Activated naive CD4-positive, alpha-beta T cell treated with anti-CD3 and anti-CD28 coated beads, Interleukin-2, amount 50 U/mL, for 72 hours (primary cell): ENCODE measurements around the gene ADGRL3. TPM values are rescaled to one million over a fixed set of nuclear protein-coding genes. Genes with fewer than 3 reads are reported as not detected.
A peak's percentile ranks its signal among the peaks of the same experiment; 100 is the strongest.

Source experiments
- ATAC-seq, 2 donors: fragments of 150-1000 bp; cut with Tn5 transposase; 2 replicates each; pipeline ENCODE4 v1.10.0; 2021; ENCODE audit warnings: mild to moderate bottlenecking in 2 of 2, moderate library complexity in 2 of 2
- DNase-seq, 2 donors: peaks; one replicate each; pipeline ENCODE4 v3.0.0; 2021 to 2022; ENCODE audit warnings: low spot score in 2 of 2
- H3K27ac Mint-ChIP-seq, 2 donors: one replicate each; pipeline ENCODE4 v1.8.0; 2022; ENCODE audit warnings: mild to moderate bottlenecking in 2 of 2, mixed read lengths in 2 of 2
- H3K36me3 Mint-ChIP-seq, 2 donors: one replicate each; pipeline ENCODE4 v1.8.0; 2022; ENCODE audit warnings: mixed read lengths in 2 of 2
- H3K9me3 Mint-ChIP-seq, 2 donors: one replicate each; pipeline ENCODE4 v1.8.0; 2022; ENCODE audit warnings: mixed read lengths in 2 of 2
- total RNA-seq, 2 donors: library from RNA; stranded (reverse); gene quantifications; one replicate each; pipeline ENCODE4 v1.2.3, GENCODE V29; 2022

ADGRL3 gene
- total RNA-seq, 2 donors from 2014 or later: not detected

DNA sequence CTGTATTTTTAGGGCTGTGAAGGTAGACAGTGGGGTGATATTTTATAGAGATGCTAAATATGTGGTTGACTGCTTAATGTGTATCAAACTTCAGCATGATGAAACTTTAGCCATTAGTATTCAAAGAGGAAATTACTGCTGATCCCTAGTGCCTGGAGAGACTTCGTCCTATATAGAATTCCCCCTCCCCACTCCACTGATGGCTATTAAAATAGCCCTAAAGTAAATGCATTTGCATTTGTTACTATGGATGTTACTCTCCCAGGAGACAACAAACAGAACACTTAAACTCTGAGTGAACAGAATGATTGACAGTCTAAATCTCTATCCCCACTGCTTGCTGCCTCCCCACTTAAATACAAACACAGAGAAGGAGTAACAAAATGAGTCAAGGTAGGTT, 39.1 kb downstream of the ADGRL3 start:
- Mint-ChIP-seq H3K9me3 (peaks cover 2 to 13% of the 10 kb centered on the region in 2 donors), H3K27ac (no peak overlapping the region), H3K36me3 (no peaks in the 10 kb centered on the region)
- DNase-seq: no peak
- no peak for ATAC-seq

DNA sequence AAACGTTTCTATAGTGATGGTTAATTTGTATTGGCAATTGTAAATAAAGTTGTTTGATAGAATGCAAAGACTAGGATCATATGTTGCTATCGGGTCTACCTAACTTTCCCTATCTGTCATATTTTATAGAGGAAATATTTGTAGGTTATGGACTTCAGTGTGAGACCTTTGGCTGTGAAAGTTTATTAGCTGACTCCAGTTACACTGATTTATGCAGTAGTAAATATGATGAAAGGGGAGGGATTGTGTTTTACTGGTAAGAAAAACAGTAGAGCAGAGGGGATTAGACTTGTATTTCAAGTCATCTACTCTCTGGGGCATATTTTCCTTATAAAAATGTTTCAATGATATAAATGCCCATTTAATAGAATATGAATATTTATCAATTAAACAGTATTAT, 43.8 kb downstream of the ADGRL3 start:
- peaks cover 3 to 8% of the 10 kb centered on the region in 2 donors for H3K9me3 Mint-ChIP-seq
- ATAC-seq: no peak
- no peak for DNase-seq
- H3K27ac Mint-ChIP-seq: no peak overlapping the region
- H3K36me3 Mint-ChIP-seq: no peaks in the 10 kb centered on the region

DNA sequence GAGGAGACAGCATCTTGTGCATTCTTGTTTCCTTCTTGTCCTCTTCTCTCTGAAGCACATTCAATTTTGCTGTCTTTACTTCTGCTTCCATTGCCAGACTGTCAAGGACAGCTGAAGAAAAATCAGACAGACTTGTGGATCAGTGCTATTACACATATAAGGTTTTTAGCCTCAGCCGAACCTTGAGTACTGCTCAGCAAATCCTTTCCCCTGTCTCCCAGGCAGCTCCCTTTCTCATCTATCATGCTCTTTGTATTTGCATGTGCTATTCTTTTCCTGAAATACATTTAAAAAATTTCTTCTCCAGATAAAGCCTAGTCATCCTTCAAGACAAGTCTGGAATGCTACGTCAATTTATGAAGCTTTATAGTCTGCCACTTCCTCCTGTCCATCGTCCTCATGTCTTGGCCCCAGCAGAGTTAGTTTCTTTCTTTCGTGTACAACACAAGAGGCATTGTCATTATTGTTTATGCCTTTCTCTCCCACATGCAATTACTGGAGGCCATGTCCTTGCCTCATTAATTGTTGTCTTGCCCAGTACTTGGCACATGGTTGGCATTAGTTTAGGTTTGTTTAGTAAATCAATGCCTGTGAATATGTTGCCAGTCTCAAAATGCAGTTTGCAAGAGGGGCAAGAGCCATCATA, 45.1 kb downstream of the ADGRL3 start:
- no peak for ATAC-seq
- DNase-seq: no peak
- Mint-ChIP-seq H3K9me3 (peaks cover 3 to 16% of the 10 kb centered on the region in 2 donors), H3K27ac (no peak overlapping the region), H3K36me3 (no peaks in the 10 kb centered on the region)

DNA sequence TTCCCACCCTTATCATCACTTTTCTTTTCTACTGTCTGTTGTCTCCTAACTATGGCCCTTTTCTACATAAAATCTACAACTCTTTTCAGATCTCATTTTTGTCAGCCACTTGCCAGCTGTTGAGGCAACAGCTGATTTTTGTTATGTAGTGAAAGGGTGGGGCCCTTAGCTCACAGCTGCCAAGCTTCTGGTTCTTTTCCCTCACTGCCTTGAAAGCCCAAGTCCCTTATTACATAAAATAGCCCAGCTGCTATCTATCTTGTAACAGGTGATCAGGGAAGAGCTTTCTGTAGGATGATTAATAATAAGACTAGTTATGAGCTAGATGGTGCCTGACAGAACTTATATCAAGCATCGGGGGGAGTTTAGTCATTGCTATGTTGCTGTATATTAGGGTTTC, 45.9 kb downstream of the ADGRL3 start:
- ATAC-seq (no peak), DNase-seq (no peak)
- Mint-ChIP-seq H3K36me3 (no peaks in the 10 kb centered on the region), H3K27ac (no peak overlapping the region), H3K9me3 (peaks cover 3 to 17% of the 10 kb centered on the region in 2 donors)

DNA sequence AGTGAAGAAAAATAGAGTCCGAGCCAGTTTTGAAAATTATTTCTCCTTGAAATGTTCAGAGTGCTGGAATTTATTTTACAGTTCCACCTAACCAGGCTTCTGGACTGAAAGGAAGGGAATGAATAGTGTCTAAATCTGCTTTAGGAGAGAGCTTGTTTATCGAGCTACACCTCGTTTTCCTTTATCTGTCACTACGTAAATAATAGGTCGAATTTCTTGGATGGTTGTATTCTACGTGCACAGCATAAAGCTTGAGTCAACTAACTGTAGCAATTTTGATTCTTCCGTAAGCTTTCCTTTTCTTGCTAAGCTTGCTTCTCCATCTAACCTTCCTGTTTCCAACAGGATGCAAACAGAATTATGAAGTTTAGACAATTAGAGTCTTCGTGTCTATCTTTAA, 48.6 kb downstream of the ADGRL3 start:
- ATAC-seq (no peak), DNase-seq (no peak)
- H3K9me3 Mint-ChIP-seq: peaks cover 0 to 21% of the 10 kb centered on the region in 2 donors

DNA sequence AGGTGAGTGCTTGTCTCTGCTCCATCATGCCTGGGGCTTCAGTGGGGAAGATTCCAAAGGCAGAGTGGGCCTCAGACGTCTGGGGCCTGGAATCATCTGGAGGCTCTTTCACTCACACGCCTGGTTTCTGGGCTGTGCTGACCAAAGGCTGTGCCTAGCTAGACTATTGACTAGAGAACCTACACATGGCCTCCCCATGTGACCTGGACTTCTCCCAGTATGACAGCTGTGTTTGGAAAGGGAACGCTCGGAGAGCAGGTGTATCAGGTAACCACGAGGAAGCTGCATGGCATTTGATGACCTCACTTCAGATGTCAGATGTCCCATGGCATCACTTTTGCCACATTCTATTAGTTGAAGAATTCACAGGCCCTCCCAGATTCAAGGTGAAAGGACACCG, 51.0 kb downstream of the ADGRL3 start:
- H3K27ac Mint-ChIP-seq: no peak overlapping the region
- no peaks in the 10 kb centered on the region for H3K36me3 Mint-ChIP-seq
- no peak for ATAC-seq
- no peak for DNase-seq
- peaks cover 4 to 14% of the 10 kb centered on the region in 2 donors for H3K9me3 Mint-ChIP-seq

More for the DNA sequence above, 48.6 kb downstream of the ADGRL3 start:
- Mint-ChIP-seq H3K27ac (no peak overlapping the region), H3K36me3 (no peaks in the 10 kb centered on the region)

DNA sequence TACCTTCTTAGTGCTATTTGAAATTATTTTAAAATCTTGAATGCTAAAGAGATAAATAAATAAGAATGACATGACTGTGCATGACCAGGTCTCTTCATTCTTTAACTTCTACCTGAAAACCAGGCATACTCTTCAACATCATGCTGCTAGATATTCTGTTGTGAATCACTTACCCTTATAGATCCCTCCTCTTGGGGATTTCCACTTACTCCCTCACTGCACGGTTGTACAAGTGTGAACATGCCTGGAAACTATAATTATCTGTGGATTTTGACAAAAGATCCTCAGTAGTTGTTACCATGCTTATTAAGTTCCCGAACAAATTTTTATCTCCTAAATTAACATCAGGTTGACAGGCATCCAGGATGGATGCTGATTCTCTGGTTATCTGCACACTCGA, 54.3 kb downstream of the ADGRL3 start:
- Mint-ChIP-seq H3K27ac (no peak overlapping the region), H3K36me3 (no peaks in the 10 kb centered on the region), H3K9me3 (peaks cover 8 to 13% of the 10 kb centered on the region in 2 donors)
- ATAC-seq: no peak
- DNase-seq: no peak

DNA sequence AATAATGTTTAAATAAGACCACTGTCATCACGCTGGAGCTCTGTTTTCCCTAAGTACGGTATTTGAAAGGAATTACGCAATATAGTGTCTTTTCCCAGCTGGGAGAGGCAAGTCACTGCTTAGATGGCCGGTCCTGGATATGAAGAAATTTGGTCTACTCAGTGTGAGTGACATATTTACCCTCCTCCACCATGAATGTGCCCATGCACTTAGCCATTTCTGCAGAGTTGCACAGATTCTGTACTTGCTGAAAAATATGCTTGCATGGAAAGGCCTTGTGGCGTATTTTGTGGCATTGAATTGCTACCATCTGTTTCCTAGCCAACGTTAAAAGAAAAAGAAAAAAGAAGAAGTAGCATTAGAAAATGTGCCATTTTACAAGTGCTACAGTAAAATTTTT, 73.1 kb downstream of the ADGRL3 start:
- Mint-ChIP-seq H3K36me3 (no peaks in the 10 kb centered on the region), H3K9me3 (peaks cover 3 to 5% of the 10 kb centered on the region in 2 donors), H3K27ac (no peak overlapping the region)
- DNase-seq: no peak
- no peak for ATAC-seq

DNA sequence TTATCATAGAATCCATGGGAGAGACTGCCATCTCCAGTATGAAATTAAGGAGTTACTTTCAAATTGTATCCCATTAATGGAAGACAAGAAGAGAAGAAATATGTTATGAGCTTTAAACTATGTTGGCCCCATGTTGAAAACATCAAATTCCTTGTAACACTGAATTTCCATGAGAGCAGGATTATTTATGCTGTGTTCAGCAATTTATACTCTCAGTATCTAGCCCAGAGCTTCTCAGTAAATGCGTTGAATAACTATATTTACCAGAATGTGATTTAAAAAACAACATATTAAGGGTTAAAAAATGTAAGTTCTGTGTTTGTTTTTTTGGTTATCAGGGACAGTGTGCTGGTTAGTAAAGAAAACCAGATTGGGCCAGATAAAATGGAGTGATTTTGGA, 74.2 kb downstream of the ADGRL3 start:
- DNase-seq: no peak
- Mint-ChIP-seq H3K9me3 (peaks cover 3 to 11% of the 10 kb centered on the region in 2 donors), H3K27ac (no peak overlapping the region), H3K36me3 (no peaks in the 10 kb centered on the region)
- no peak for ATAC-seq

DNA sequence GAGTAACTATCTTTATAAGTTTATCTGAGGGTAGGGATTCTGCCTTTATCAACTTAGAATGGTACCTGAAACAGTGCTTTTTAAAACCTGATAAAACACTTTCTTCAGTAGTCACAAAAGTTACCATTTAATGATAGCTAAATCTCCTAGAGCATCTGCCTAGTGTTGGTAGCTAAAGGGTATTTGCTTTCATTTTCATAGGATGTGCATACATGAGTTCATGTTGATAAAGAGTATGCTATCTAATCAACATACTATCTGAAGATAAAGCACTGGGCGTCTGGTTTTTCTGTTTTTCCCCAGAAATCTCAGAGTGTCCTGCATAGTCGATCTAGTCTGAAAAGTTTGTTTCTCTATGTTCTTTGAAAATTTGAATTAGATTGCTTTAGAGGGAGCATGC, 75.1 kb downstream of the ADGRL3 start:
- no peak for ATAC-seq
- H3K27ac Mint-ChIP-seq: no peak overlapping the region
- H3K9me3 Mint-ChIP-seq: peaks cover 3 to 11% of the 10 kb centered on the region in 2 donors
- no peak for DNase-seq
- no peaks in the 10 kb centered on the region for H3K36me3 Mint-ChIP-seq

DNA sequence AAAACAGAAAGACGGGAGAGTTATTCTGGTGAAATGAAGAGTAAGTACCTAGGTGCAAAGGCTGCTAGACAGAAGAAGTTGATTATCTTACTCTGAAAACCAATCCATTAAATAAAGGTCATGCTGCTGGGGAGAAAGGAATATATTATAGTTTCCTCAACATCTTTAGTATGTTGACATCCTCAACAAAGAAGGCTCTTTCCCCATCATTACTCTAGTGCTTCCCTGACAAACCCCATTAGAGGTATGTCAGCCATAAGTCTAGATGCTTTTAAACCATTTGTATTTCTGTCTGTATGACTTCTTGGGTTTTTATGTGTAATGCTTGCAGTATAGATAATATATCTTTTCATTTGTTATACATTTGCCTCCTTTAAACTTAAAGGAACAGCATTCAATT, 75.9 kb downstream of the ADGRL3 start:
- H3K27ac Mint-ChIP-seq: no peak overlapping the region
- peaks cover 3 to 11% of the 10 kb centered on the region in 2 donors for H3K9me3 Mint-ChIP-seq
- H3K36me3 Mint-ChIP-seq: no peaks in the 10 kb centered on the region
- DNase-seq (no peak), ATAC-seq (no peak)

DNA sequence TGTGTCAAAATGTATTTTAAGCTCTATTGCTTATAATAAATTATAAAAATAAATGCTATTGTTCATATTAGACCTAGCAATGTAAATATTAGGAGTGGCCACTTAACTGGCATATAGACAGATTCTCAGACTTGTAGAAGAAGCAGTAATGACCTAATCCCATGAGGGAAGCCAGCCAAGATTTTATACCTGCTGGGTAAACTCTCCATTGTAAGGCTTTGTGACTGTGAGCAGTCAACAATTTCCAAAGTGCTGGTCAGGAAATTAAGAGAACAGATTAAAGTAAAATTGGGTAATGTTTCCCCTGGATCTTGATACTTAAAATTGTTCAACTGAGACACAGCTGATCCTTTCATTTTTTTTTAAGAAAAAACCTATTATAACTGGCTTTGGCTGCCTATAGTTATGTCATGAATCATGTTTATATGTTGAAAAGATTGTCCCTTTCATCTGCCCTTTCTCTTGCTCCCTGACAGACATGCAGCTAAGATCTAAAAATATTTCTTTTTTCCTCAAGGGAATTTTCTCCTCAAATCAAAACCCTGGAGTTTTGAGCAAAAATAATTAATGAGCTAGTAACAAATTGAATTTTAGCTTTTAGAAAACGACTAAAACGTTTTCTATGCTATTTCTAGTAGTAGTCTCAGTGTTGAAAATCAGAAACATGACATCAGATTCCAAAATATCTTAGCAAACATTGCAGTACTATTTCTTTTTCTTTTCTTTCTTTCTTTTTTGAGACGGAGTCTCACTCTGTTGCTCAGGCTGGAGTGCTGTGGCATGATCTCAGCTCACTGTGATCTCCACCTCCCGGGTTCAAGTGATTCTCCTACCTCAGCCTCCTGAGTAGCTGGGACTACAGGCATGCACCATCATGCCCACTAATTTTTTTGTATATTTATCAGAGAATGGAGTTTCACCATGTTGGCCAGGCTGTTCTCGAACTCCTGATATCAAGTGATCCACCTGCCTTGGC, 77.9 kb downstream of the ADGRL3 start:
- ATAC-seq (no peak), DNase-seq (no peak)
- H3K9me3 Mint-ChIP-seq: peaks cover 0 to 6% of the 10 kb centered on the region in 2 donors
- H3K36me3 Mint-ChIP-seq: no peaks in the 10 kb centered on the region
- H3K27ac Mint-ChIP-seq: no peak overlapping the region

DNA sequence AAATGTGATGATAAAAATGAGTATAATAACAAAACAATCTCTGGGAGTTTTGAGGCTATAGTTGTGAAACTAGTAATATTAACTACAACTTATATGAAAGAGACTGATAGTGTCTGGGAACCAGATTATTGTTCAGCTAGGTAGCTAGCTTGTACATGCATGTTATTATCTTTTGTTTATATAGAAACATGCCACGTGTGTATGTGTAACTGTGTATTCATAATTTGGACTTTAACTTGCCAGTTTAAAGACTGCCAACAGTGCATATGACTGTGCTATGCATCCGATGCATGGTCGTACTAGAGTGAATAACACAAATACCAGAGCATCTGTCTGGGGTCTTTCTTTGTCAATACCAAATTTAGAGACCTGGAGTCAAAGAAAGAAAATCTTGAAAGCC, 92.2 kb downstream of the ADGRL3 start:
- ATAC-seq (no peak), DNase-seq (no peak)
- H3K9me3 Mint-ChIP-seq: peaks cover 8 to 10% of the 10 kb centered on the region in 2 donors
- H3K36me3 Mint-ChIP-seq: no peaks in the 10 kb centered on the region
- H3K27ac Mint-ChIP-seq: peak overlapping the region in 1 of 2 donors; percentile 44

DNA sequence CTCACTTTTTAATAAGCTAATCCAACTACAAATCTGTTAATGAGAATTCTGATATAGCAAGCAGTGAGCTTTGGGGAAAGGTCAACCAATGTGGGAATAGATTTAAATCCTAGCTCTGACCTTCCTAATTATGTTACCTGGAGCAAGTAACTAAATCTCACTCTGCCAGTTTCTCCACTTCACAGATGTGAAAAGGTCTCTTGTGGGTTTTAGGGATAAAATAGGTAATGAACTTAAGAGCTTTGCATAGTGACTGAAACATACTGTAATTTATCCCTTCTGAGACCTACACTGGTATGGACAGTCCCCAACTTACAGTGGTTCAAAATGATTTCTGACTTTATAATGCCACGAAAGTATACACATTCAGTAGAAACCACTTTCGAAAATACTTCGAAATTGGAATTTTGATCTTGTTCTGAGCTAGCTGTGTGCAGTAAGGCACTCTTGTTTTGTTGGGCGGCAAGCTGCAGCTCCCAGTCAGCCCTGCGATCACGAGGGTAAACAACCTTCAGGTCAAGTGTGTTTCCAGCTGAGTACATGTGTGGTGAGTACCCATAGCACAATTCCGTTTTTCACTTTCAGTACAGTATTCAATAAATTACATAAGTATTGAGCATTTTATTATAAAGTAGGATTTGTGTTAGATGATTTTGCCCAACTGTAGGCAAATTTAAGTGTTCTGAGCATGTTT, 93.7 kb downstream of the ADGRL3 start:
- Mint-ChIP-seq H3K27ac (no peak overlapping the region), H3K9me3 (peaks cover 8 to 10% of the 10 kb centered on the region in 2 donors), H3K36me3 (no peaks in the 10 kb centered on the region)
- no peak for DNase-seq
- no peak for ATAC-seq

DNA sequence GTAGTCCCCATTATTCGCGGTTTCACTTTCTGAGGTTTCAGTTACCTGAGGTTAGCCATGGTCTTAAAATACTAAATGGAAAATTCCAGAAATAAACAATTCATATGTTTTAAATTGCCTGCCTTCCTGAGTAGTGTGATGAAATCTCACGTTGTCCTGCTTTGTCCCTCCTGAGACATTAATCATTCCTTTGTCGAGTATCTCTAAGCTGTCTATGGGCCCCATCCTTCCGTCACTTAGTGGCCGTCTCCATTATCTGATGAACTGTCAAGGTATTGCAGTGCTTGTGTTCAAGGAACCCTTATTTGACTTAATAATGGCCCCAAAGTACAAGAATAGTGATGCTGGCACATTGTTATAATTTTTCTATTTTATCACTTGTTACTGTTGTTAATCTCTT, 94.8 kb downstream of the ADGRL3 start:
- Mint-ChIP-seq H3K27ac (no peak overlapping the region), H3K9me3 (peaks cover 8 to 10% of the 10 kb centered on the region in 2 donors), H3K36me3 (no peaks in the 10 kb centered on the region)
- no peak for ATAC-seq
- no peak for DNase-seq

DNA sequence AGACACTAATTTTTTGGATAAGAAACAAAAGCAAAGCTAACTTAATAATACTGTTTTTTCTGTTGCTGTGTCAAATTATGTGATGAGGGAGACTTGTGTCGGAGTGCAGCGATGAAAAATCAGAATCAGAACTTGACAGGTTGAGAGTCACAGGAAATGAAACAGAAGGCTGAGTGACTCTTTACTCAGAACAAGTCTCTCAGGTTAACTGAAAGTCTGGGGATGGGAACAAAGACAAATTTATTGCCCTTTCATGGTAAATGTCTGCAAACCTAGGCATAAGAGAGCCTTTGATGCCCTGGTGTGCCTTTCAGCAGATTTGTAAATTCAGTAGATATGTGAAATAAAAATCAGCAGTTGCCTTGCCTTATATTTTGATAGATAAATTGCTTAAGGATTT, 96.0 kb downstream of the ADGRL3 start:
- H3K36me3 Mint-ChIP-seq: no peaks in the 10 kb centered on the region
- no peak for ATAC-seq

DNA sequence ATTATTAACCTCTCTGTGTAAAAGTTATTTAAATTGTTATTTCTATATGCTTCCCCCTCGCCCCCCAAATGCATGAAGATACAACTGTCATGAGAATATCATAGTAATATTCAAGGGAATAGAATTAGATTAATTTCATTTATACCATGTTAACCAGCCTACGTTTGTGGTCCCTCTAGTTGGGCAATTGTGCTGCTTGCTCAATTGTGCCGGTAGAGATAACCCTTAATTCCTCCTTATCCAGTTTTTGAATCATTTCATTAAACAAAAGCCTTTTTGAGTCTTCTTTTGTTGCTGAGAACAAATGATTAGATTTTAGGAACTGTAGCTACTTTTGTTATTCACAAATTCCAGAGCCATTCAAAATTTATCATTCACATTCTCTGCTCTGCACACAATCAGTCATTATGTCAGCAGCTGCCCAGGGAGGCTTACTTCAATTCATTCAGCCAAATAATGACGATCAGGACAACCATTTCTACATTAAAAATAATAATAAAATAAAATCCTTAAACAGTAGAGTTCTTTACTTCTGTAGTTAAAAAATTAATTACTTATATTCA, 98.1 kb downstream of the ADGRL3 start:
- peaks cover 0 to 5% of the 10 kb centered on the region in 2 donors for H3K9me3 Mint-ChIP-seq
- H3K36me3 Mint-ChIP-seq: no peaks in the 10 kb centered on the region
- no peak overlapping the region for H3K27ac Mint-ChIP-seq
- ATAC-seq (no peak), DNase-seq (no peak)

More for the DNA sequence above, 96.0 kb downstream of the ADGRL3 start:
- no peak for DNase-seq
- Mint-ChIP-seq H3K9me3 (peaks cover 7 to 8% of the 10 kb centered on the region in 2 donors), H3K27ac (peak overlapping the region in 1 of 2 donors; percentile 88)
